H1 (cell line): ENCODE measurements around the gene DDX23. TPM values are rescaled to one million over a fixed set of nuclear protein-coding genes. Genes with fewer than 3 reads are reported as not detected.

Experiments
- CBX5 ChIP-seq: fragments of 300-800, 300-1000 bp; sonication (generic); IDR thresholded peaks from 2 replicates; pipeline ENCODE4 v1.7.1; 2016; ENCODE audit warnings: antibody characterized with exemption, low read length, low read depth
- EP300 ChIP-seq, 2 experiments: IDR thresholded peaks; 1 replicate in 1 of 2; 2 replicates in 1 of 2; pipeline ENCODE4 v1.6.1; 2011 to 2012; ENCODE audit warnings: low read depth in 2 of 2, low read length in 2 of 2, mild to moderate bottlenecking in 2 of 2, borderline replicate concordance in 1 of 2, inconsistent platforms in 1 of 2, moderate library complexity in 1 of 2
- KDM5A ChIP-seq: fragments of 200-600 bp; IDR thresholded peaks from 2 replicates; pipeline ENCODE4 v1.7.1; 2012; ENCODE audit warnings: mild to moderate bottlenecking, low read length, inconsistent platforms, mixed read lengths
- MAFK ChIP-seq: IDR thresholded peaks from 2 replicates; pipeline ENCODE4 v1.6.1; 2012; ENCODE audit warnings: low read depth, mild to moderate bottlenecking, improper control_type of control experiment, low read length
- POLR2AphosphoS5 ChIP-seq: IDR thresholded peaks from 2 replicates; pipeline ENCODE4 v1.6.1; 2011; ENCODE audit warnings: low read depth, low read length
- RFX5 ChIP-seq: IDR thresholded peaks from 2 replicates; pipeline ENCODE4 v1.6.1; 2011; ENCODE audit warnings: low read depth, low read length, improper control_type of control experiment, borderline replicate concordance
- SIX5 ChIP-seq: IDR thresholded peaks from 2 replicates; pipeline ENCODE4 v1.6.1; 2011; ENCODE audit warnings: mild to moderate bottlenecking, low read depth, low read length
- TAF1 ChIP-seq: IDR thresholded peaks from 2 replicates; pipeline ENCODE4 v1.6.1; 2011; ENCODE audit warnings: mild to moderate bottlenecking, low read depth, low read length
- polyA plus RNA-seq, 7 experiments: library from polyadenylated mRNA; depleted of rRNA in 3 of 7; stranded (reverse) in 5 of 7; unstranded in 2 of 7; fragments of >200 nt in 5 of 7; fragments of 200-250 nt in 2 of 7; gene quantifications; 1 replicate in 5 of 7; 2 replicates in 1 of 7; 4 replicates in 1 of 7; pipeline versions ENCODE4 v1.2.1 to v1.2.3, GENCODE V29; 2011 to 2013; ENCODE audit warnings: missing spikeins in 2 of 7, mixed read lengths in 2 of 7
- total RNA-seq: library from RNA; stranded (reverse); fragmentation: NEBNext Ultra II Directional; extraction: Animal tissue kit (Norgen Biotek cat#: 25700); gene quantifications from 2 replicates; pipeline ENCODE4 v1.2.1, GENCODE V29; 2021
- TF ChIP-seq, protein P1 (sequence below): fragments of 300-600 bp; sonication (generic); IDR thresholded peaks from 2 replicates; pipeline ENCODE4 v1.7.1; 2012; ENCODE audit warnings: low read length, moderate library complexity, mild to moderate bottlenecking, inconsistent platforms; ENCODE audit not compliant: insufficient replicate concordance
- TF ChIP-seq, protein P2 (sequence below): IDR thresholded peaks from 2 replicates; pipeline ENCODE4 v1.6.1; 2012; ENCODE audit warnings: low read length, inconsistent platforms

DDX23 gene
- total and polyA plus RNA-seq, 2 of the 8 experiments (the other 6 are each of a cell fraction or from before 2014, with no cell fraction given): 43.5 to 107 TPM

DNA sequence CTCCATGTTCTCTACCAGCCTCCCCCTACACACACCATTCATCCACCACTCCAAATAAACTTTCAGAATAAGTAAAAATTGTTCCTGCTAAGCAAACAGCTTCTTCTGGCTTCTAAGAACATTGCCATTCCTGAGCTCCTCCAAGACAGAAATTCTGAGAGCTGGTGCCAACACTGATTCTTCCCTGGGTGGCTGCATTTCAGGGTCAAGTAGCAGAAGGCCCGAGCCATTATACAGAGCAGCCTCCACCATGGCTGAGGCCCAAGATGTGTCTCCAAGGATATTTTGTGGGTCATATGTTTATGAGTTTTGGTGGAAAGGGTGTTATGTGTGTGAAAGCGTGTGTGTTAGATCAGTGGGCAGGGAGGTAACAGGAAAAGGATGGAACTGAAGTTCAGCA, 17.2 kb upstream of the DDX23 start (continued):
- TF ChIP-seq, protein P1, sequence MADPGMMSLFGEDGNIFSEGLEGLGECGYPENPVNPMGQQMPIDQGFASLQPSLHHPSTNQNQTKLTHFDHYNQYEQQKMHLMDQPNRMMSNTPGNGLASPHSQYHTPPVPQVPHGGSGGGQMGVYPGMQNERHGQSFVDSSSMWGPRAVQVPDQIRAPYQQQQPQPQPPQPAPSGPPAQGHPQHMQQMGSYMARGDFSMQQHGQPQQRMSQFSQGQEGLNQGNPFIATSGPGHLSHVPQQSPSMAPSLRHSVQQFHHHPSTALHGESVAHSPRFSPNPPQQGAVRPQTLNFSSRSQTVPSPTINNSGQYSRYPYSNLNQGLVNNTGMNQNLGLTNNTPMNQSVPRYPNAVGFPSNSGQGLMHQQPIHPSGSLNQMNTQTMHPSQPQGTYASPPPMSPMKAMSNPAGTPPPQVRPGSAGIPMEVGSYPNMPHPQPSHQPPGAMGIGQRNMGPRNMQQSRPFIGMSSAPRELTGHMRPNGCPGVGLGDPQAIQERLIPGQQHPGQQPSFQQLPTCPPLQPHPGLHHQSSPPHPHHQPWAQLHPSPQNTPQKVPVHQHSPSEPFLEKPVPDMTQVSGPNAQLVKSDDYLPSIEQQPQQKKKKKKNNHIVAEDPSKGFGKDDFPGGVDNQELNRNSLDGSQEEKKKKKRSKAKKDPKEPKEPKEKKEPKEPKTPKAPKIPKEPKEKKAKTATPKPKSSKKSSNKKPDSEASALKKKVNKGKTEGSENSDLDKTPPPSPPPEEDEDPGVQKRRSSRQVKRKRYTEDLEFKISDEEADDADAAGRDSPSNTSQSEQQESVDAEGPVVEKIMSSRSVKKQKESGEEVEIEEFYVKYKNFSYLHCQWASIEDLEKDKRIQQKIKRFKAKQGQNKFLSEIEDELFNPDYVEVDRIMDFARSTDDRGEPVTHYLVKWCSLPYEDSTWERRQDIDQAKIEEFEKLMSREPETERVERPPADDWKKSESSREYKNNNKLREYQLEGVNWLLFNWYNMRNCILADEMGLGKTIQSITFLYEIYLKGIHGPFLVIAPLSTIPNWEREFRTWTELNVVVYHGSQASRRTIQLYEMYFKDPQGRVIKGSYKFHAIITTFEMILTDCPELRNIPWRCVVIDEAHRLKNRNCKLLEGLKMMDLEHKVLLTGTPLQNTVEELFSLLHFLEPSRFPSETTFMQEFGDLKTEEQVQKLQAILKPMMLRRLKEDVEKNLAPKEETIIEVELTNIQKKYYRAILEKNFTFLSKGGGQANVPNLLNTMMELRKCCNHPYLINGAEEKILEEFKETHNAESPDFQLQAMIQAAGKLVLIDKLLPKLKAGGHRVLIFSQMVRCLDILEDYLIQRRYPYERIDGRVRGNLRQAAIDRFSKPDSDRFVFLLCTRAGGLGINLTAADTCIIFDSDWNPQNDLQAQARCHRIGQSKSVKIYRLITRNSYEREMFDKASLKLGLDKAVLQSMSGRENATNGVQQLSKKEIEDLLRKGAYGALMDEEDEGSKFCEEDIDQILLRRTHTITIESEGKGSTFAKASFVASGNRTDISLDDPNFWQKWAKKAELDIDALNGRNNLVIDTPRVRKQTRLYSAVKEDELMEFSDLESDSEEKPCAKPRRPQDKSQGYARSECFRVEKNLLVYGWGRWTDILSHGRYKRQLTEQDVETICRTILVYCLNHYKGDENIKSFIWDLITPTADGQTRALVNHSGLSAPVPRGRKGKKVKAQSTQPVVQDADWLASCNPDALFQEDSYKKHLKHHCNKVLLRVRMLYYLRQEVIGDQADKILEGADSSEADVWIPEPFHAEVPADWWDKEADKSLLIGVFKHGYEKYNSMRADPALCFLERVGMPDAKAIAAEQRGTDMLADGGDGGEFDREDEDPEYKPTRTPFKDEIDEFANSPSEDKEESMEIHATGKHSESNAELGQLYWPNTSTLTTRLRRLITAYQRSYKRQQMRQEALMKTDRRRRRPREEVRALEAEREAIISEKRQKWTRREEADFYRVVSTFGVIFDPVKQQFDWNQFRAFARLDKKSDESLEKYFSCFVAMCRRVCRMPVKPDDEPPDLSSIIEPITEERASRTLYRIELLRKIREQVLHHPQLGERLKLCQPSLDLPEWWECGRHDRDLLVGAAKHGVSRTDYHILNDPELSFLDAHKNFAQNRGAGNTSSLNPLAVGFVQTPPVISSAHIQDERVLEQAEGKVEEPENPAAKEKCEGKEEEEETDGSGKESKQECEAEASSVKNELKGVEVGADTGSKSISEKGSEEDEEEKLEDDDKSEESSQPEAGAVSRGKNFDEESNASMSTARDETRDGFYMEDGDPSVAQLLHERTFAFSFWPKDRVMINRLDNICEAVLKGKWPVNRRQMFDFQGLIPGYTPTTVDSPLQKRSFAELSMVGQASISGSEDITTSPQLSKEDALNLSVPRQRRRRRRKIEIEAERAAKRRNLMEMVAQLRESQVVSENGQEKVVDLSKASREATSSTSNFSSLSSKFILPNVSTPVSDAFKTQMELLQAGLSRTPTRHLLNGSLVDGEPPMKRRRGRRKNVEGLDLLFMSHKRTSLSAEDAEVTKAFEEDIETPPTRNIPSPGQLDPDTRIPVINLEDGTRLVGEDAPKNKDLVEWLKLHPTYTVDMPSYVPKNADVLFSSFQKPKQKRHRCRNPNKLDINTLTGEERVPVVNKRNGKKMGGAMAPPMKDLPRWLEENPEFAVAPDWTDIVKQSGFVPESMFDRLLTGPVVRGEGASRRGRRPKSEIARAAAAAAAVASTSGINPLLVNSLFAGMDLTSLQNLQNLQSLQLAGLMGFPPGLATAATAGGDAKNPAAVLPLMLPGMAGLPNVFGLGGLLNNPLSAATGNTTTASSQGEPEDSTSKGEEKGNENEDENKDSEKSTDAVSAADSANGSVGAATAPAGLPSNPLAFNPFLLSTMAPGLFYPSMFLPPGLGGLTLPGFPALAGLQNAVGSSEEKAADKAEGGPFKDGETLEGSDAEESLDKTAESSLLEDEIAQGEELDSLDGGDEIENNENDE: no peak
- TF ChIP-seq TAF1 (no peak), POLR2AphosphoS5 (no peak), MAFK (no peak), EP300 (IDR thresholded peaks at IDR 0.05; ENCODE audit: borderline replicate concordance in 1 of 2, low read depth in 2 of 2, low read length in 2 of 2) (no peak), KDM5A (no peak), RFX5 (no peak), CBX5 (no peak), SIX5 (no peak)
- TF ChIP-seq, protein P2, sequence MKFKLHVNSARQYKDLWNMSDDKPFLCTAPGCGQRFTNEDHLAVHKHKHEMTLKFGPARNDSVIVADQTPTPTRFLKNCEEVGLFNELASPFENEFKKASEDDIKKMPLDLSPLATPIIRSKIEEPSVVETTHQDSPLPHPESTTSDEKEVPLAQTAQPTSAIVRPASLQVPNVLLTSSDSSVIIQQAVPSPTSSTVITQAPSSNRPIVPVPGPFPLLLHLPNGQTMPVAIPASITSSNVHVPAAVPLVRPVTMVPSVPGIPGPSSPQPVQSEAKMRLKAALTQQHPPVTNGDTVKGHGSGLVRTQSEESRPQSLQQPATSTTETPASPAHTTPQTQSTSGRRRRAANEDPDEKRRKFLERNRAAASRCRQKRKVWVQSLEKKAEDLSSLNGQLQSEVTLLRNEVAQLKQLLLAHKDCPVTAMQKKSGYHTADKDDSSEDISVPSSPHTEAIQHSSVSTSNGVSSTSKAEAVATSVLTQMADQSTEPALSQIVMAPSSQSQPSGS: no peak
